ELF-1 (cell line): ENCODE measurements around the gene CDH13.

ENCODE experiments used
- DNase-seq: peaks from one replicate; pipeline ENCODE4 v3.0.0-alpha.2; 2016; ENCODE audit warnings: low read depth, low spot score

The CDH13 gene

DNA sequence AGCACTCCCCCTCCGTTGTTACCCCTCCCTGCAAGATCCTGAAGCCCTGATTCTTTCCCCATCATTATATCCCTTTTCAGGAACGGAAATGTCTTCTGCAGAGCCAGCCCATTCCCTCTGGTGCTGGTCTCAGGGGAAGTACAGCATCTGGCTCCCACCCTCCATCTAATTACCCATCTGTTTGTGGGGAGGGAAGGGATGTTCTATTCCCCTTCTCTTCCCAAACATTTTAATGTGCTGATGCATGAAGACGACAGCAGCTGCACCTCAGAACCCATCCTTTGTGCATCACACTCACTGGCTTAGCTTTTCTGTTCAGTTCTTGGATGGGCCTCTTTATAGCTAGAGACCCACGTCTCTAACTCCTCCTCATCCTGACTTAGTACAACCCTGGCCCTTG lies 367.2 kb downstream of the CDH13 start:
- DNase-seq = no peak

DNA sequence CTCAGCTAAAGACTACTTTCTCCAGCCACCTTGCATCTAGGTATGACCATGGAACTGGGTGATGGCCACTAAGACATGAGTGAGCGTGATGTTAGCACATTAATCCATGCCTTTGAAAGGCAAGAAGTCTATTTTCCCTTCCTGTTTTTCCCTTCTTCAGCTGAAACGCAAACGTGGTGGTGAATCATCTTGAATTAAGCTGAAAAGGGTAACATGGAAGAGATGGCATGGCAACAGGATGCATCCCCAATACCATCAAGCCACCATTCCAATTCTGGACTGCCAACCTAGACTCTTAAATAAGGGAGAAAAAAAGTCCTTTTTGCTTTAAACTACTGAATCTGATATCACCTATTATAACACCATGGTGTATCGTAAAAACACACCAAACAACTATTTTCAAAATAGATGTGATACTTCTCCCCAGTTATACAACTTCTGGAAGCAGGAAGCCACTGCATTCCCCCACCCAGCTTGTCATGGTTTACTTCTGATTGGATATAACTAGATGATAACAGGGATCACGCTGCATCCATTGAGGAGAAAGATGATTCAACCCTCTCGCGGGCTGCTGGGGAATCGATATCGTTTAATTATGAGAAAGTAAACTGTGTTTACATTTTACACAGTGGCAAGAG lies 368.6 kb downstream of the CDH13 start:
- no peak for DNase-seq

DNA sequence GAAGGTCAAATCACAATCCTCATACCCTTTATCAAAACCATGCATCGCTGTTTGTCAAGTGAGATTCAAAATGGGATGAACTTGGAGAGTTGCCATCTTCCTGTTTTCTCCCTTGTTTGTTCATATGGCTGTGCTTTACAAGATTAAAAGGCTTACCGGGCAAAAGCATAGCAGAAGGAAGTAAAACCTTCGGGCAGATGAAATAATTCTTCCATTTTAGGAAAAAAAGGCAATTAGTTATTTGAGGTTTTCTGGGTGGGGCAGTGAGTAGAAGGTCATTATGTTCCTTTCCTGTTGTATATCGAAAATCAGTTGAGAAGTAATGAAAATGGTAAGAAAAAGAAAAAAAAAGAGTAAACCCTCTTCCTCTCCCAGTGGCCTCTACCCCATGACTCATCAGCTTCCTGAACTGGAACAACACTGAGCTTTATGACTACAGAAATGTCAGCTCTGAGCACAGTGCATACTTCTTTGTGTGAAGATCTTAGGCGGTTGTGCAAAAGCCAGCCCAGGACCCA lies 369.2 kb downstream of the CDH13 start:
- no peak for DNase-seq

DNA sequence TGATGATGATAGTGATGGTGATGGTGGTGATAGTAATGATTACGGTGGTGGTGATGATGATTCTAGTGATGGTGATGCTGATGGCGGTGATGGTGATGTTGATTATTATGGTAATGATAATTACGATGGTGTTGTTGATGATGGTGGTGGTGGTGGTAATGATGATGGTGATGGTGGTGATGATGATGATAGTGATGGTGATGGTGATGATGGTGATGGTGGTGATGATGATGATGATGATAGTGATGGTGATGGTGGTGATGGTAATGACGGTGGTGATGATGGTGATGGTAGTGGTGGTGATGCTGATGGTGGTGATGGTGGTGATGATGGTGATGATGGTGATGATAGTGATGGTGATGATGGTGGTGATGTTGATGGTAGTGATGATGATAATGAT lies 370.0 kb downstream of the CDH13 start:
- DNase-seq = no peak

DNA sequence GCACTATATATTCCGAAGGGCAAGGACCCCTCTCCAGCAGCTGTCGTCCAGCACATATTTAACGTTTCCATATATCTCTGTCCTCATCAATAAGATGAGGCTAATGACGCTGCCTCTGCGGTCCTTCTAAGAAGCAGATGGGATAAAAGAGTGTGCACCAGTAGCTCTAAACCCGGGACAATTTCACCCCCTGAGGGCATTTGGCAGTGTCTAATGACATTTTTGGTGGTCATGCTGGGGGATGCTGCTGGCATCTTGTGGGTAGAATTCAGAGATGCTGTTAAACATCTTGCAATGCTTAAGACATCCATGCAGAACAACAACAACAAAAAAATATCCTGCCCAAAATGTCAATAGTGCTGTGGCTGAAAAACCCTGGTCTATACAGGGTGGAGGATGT lies 372.9 kb downstream of the CDH13 start:
- DNase-seq = no peak

DNA sequence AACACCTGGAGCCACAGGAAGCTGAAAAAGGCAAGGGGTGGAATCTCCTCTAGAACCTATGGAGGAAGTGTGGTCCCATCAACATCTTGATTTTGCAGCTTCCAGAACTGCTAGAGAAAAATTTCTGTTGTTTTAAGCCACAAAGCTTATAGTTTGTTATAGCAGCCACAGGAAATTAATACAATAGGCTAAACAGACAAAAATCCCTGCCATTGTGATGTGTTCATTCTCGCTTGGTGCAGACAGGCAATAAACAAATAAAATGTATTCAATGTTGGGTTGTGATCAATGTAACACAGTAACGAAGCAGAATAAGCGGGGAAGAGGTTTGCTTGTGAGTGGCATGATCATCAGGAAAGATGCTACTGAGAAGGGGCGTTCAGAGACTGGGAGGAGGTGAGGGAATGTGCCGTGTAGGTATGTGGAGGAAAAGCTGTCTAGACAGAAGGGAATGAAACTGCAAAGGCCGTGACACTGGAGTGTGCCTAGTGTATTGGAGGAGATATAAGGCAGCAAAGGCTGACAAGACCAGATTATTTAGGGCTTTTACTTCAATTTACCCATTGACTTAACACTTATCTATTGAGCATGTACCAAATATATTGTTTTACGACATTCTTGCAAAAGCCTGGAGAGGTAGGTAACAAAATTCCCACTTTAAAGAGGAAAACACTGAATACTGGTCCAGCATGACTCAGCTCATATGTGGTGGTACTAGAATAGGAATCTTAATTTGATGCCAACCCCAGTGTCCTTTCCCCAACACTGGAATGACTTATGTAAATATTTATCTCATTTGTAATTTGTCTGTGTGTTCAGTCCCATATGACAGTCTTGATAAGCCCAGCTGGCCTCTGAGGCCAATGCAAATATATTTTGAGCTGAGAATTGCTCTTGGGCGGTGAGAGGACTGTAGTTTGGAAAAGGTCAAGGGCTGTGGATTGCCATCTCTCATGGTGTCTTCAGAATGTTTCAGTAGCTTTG lies 375.9 kb downstream of the CDH13 start:
- DNase-seq = no peak

DNA sequence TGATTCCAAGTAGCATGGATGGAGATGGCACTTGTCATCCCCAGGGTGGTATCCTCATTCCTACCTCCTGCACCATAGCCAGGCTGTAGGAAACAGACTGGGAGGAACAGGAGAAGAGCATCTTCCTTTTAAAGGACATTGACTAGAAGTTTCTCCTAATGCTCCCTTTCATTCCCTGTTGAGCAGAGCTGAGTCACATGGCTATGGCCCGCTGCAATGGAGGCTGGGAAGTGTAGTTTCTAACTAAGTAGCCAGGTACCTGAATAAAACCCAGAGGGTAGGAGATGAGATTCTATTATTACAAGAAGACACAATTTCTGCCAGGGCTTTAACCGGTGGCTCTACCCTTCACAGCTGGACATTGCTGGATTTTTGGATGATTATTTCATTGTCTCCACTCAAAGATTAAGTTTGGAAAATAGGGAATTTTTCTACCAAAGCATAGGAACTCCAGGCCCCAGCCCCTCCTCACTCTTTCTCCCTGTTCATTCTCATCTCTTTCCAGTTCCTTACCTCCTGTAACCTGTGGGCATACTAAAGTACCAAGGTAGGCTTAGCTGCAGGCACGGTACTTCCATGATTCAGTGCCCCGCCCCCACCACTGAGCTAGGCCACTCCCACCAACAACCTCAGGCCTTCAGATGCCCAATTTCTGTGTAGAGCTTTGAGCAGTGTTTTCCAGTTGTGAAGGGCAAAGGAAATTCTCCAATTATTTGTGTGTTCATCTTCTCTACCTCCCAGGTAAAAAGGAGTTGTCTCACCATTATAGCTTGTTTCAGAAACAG lies 378.3 kb downstream of the CDH13 start:
- DNase-seq = no peak

DNA sequence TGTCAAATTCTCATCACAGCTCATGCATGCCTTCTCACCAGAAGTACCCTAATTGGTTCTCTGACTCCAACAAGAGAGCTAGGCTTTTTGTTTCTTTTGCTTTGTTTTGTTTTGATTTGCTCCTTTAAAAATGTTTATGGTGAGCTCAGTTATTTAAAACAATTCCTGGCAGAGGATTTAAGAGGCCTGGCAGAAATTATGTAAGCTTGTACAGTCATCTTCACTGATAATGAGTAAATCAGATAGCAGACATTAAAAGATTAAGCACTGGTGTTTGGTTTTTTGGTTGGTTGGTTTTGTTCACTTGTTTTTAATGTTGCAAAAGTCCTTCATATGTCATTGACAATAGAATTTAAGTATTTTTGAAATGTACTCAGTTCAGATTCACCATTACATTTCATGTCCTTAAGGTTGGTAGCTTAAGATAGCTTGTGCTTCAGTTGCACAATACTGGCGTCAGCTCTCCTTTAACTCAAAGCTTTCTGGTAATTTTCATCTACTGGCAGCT lies 378.9 kb downstream of the CDH13 start:
- no peak for DNase-seq

DNA sequence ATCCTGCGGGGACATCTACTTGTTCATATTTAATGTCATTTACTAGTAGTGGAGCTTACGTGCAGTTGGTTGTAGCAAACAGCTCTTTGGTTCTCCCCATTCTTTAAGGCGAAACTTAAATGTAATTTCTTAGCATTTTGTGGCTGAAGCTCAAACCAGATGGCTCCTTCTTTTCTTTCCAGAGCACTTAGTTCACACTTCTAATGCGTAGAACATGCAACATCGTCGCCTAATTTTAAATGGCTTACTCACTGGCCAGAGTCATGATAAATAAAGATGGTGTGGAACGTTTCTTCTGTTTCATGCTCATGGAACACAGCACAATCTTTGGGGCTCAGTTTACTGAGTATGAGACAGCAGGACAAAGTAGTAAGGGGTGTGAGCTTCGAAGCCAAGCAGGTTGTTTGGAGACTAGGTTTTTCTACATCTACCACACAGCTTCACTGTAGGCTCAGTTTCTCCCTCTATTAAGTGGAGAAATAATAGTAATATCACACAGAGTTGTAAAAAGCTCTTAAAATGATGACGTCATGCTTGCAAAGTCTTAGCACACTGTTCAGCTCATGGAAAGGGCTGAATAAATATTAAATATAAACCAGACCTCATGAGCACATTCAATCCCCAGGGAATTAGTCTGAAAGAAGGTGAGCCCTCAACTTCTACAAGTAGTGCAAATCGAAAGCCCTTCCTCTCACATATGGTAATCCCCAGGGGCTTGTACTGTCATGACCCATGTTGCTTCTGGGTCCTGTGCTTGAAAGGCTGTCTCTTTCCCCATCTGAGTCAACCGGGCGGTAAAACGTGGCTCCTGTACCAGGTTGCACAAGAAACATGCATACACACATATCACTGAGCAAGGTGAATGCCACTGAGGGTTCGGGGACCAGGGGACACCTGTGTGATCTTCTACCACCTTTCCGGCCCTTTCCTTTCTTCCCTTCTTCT lies 384.3 kb downstream of the CDH13 start:
- no peak for DNase-seq

DNA sequence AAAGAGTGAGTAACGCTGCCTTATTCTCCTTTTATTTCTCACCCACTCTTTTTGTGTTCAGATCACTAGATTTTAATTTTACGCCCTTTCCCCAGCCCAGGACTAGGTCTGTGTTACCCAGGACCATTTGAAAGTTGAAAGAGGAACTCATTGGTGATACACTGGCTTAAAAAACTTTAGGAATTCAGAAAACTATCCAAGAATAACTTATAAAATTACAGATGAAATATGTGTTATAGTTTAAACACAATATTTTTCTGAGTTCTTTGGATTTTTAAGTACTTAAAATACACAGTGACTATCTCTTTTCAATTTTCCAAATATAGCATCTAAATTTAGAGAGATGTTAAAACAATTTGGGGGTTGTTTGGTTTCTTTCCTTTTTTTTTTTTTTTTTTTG lies 385.2 kb downstream of the CDH13 start:
- DNase-seq = no peak

DNA sequence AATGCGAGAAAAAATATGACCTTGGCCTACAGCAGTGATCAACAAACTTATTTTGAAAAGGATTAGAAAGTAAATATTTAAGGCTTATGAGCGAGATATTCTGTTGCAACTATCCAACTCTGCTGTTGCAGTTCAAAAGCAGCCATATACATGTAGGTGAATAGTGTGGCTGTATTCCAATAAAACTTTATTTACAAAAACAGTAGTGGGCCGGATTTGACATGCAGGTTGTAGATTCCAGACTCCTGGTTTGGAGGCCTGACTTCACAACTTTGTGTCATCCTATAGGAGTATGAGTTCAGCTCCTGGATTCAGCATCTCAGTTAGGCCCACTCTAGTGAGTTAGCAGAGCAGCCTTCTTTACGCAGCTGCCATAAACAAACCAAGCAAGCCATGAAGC lies 386.3 kb downstream of the CDH13 start:
- DNase-seq = no peak

DNA sequence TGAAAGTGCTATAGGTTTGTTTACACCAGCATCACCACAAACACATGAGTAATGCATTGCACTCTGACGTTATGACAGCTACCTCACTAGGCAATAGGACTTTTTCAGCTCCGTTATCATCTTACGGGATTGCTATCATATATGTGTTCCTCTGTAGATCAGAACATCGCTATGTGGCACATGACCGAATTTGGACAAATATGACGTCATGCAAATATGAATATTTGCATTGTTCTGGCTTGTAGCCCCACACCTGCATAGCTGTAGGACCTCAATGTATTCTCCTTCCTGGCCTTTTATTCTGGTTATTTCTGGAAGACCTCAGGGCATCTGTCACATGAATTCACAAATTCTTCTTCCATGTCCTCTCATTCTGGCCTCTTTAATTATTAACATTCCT lies 393.2 kb downstream of the CDH13 start:
- DNase-seq = no peak

DNA sequence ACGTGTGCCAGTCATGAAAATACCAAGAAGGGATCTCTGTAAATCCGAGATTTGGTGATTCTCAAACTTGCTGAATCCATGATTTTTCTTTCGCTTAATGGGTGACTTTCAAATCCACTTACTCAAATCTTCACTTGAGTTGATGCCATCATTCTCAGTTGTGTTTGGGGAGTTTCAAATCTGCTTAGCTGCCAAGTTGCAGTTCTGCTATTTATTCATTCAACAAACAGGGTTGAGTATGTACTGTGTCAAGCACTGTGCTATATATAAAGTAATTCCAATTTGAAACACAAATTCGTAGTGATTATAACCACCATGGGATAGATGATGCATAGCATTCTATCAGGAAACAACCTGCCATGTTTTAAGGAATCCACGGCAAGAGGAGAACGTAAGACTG lies 394.3 kb downstream of the CDH13 start:
- DNase-seq = no peak

DNA sequence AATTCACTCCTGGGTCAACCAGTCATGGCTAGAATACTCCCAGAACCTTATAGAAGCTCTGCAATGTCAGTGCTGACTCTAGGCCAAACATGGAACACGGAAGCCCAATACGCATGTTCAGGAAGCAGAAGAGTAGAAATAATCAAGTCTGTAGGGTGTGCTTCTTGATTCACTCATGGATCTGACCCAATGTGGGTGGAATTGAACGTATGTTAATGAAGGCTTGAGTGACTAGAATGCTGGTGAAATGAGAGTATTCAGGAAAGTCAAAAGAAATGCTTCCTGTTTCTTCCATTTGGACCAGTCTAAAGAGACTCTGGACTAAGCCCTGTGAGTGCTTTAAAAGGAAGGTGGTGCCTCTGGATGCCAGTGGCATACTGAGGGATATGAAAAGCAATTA lies 395.0 kb downstream of the CDH13 start:
- no peak for DNase-seq

DNA sequence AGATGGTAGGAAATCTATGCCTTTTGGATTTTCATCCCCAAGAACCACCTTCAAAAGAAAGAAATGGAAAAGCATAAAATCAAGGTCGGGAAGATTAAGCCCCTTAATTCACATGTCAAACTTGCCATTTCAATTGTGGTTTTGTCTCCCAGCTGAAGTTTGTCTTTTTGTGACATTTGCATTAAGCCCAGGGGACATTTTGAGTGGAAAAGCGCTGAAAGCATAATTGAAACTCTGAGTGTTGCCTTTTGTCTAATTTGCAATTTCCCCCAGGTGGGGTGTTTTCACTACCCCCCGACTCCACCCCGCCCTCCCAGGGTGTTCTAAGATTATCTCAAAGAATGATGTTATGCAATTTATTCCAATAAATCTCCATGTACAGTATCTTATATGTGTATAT lies 396.2 kb downstream of the CDH13 start:
- no peak for DNase-seq

DNA sequence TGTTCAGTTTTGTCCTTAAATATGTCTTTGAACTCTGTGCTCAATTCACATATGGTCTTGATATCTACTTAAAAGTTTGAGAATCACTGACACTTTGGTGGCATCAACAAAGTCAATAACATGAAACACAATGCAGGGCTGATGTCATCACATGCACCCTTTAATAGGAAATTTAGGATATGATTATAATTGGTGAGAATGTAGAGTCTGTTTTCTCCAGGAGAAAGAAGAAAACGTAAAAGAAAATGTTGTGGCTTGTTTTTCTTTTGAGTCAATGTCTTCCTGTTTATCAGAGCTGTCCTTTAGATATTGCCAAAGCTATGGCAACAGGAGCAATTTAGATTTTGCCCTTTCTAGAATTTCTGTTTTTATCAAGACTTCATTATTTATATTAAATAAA lies 396.9 kb downstream of the CDH13 start:
- DNase-seq = no peak

DNA sequence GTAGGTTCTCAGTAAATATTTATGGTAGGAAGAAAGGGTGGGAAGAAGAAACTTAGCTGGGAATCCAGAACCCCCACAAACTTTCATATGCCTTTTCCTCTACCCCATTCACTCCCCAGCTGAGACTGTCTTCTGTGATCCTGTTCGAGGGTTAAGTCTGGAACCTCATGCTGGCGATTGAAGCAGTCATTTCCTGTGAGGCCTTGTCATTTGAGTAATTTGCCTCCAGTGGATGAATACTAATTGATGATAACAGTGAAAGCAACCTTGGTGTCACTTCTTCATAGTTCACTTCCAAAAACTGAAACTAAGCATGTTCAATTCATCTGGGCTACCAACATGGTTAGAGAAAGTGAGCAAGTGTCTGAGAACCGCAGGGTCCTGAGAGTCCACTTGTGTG lies 401.2 kb downstream of the CDH13 start:
- no peak for DNase-seq

DNA sequence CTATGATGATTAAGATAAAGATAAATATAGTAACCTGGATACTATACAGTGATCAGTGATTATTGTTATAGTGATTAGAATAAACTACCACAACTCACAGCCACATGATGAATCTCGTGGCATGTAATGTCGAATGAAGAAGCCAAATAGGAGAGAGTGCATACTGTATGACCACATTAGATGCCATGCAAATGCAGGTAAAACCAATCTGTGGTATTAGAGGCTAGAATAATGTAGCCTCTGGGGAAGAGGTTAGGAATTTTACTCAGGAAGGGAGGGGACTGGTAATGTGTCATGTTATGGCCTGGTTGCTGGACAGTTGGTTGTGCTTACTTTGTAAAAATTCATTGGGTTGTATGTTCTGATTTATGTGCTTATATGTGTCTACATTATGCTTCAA lies 402.7 kb downstream of the CDH13 start:
- DNase-seq = no peak

DNA sequence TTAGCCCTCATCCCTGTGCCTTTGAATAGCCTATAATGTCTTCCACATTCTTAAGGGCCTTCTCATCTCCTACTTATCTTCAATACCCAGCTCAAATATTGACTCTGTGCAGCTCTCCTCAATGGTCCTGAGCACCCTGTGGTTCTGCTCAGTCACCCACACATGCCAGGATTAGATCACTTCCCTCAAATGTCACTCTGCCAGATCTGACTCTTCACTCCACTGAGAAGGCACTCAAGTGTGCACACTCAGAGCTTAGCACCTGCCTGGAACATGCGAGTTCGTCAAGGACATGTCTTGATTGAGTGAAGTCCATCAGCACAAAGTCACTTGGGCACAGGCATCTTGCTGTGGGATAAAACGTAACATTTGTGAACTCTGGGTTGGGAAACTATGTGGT lies 404.8 kb downstream of the CDH13 start:
- no peak for DNase-seq

DNA sequence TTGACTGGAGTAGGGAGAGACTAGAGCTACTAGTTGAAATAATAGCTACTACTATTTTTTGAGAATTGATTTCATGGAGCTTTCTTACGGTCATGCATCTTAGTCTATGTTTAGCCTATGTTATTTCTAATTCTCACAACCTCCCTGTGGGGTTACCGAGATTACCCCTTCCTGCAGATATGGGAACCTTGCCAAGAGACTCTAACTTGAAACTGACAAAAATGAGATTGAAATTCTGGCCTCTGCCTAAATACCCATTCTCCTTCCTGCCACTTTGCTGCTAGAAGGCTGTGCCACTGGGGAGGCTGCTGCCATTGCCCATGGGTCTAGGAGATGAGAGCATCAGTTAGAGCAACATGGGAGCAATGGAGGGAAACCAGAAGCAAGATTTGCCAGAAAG lies 410.3 kb downstream of the CDH13 start:
- no peak for DNase-seq

DNA sequence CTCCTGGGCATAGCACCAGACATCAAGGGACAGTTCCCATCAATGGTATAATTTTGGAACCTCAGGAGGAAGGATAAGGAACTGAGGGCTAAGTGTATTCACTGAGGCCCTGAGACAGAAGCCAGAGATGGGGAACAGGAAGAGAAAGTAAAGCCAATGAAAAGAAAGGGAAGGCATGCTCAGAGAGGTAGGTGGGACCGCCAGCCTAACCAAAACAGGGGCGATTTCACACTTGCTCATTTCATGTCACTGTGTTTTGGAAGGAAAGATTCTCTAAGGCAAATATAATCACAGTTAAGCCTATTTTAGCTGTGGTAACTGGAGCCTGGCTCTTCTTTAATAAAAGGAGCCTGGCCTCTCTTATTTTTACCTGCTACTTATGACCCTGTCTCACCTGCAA lies 411.1 kb downstream of the CDH13 start:
- DNase-seq = no peak
